ENCODE measurements around the gene SLC47A1. TPM values are rescaled to one million over a fixed set of nuclear protein-coding genes. Genes with fewer than 3 reads are reported as not detected.

SLC47A1 gene
- total and polyA plus RNA-seq, 2 of the 8 experiments (the other 6 are each of a cell fraction or from before 2014, with no cell fraction given): 1.5 to 3.6 TPM

- TF ChIP-seq SIRT6 (IDR thresholded peaks at IDR 0.05; ENCODE audit: low read length): no peak
- no peak for TF ChIP-seq POLR2AphosphoS5 (IDR thresholded peaks at IDR 0.05; ENCODE audit: low read depth, low read length)
- TF ChIP-seq SRF (IDR thresholded peaks at IDR 0.05; ENCODE audit: low read depth, low read length): no peak
- no peak for TF ChIP-seq SIX5 (IDR thresholded peaks at IDR 0.05; ENCODE audit: low read depth, low read length)
- no peak for TF ChIP-seq CBX8 (IDR thresholded peaks at IDR 0.05; ENCODE audit: borderline replicate concordance, low read depth, low read length)
- TF ChIP-seq SP2 (IDR thresholded peaks at IDR 0.05; ENCODE audit: low read length): no peak
- TF ChIP-seq MAFK (IDR thresholded peaks at IDR 0.05; ENCODE audit: low read depth, low read length): no peak
Measured at GRCh38 chr17:19561697-19562318, 28.2 kb downstream of the SLC47A1 start (continued).

All from H1 (cell line).